ENCODE data around the gene PHF2. TPM values are rescaled to one million over a fixed set of nuclear protein-coding genes. Genes with fewer than 3 reads are reported as not detected.
A peak's percentile ranks its signal among the peaks of the same experiment; 100 is the strongest.

Gene PHF2
- total and polyA plus RNA-seq, 2 of the 8 experiments (the other 6 are each of a cell fraction or from before 2014, with no cell fraction given), result 3.4 to 9.4 TPM

GRCh38 chr9:93662952-93663572 lies 86.7 kb downstream of the PHF2 start:
- Histone ChIP-seq H3K4me1 (replicated peaks in 1 of 4; ENCODE audit: control insufficient read depth in 3 of 4, insufficient read depth in 4 of 4, low read length in 3 of 4) (no peaks in the 10 kb centered on the region; a peak in 3 of 7 replicates), H4K8ac (ENCODE audit: extremely low read depth, insufficient read depth, low read length) (no peak overlapping the region), H3K23ac (ENCODE audit: insufficient read length) (no peak overlapping the region), H2BK12ac (ENCODE audit: low read depth, low read length) (no peak overlapping the region), H2BK5ac (ENCODE audit: low read depth, low read length) (no peak overlapping the region), H2AFZ (ENCODE audit: low read length) (no peak overlapping the region), H4K91ac (replicated peaks; ENCODE audit: insufficient read length, low read length) (no peak overlapping the region), H3K18ac (ENCODE audit: extremely low read depth, low read length) (no peak overlapping the region), H2BK15ac (ENCODE audit: low read length) (no peak overlapping the region), H3K9me3 (ENCODE audit: insufficient read depth in 2 of 2, low read depth in 1 of 2, low read length in 1 of 2) (no peaks in the 10 kb centered on the region), H4K20me1 (replicated peaks in 1 of 2; ENCODE audit: control insufficient read depth in 1 of 2, insufficient read depth in 2 of 2, low read length in 2 of 2) (peaks cover 0 to 13% of the 10 kb centered on the region in 2 experiments), H3K4me3 (ENCODE audit: extremely low read depth in 1 of 4, insufficient read depth in 2 of 4, low read depth in 3 of 4, low read length in 4 of 4) (no peak overlapping the region), H3K23me2 (ENCODE audit: low read depth, low read length) (peaks cover 13% of the 10 kb centered on the region; the same call in 1 of the 2 replicates), H2AK5ac (ENCODE audit: low read depth, low read length) (0 out of 2 replicates have a peak overlapping the region, but pooled peaks have one; percentile 24), H3K36me3 (ENCODE audit: control insufficient read depth in 2 of 4, insufficient read depth in 4 of 4, low read length in 3 of 4) (peaks cover 0 to 4% (median 0%) of the 10 kb centered on the region in 4 experiments; a peak in 2 of 8 replicates), H3K27ac (ENCODE audit: low read depth, low read length) (no peak overlapping the region), H3K9ac (replicated peaks in 1 of 4; ENCODE audit: extremely low read depth in 1 of 4, low read depth in 3 of 4, low read length in 3 of 4) (no peak overlapping the region), H2BK20ac (ENCODE audit: low read length) (no peak overlapping the region), H3K79me2 (ENCODE audit: control insufficient read depth in 1 of 2, insufficient read depth in 2 of 2, low read length in 2 of 2) (no peaks in the 10 kb centered on the region), H3K4me2 (ENCODE audit: insufficient read depth in 1 of 2, low read depth in 2 of 2, low read length in 2 of 2) (no peak overlapping the region), H3K56ac (replicated peaks; ENCODE audit: insufficient read length, low read depth, low read length) (no peak overlapping the region), H3K79me1 (ENCODE audit: low read depth, low read length) (no peaks in the 10 kb centered on the region), H3K27me3 (replicated peaks in 1 of 4; ENCODE audit: control insufficient read depth in 3 of 4, extremely low read depth in 1 of 4, insufficient read depth in 3 of 4, low read length in 3 of 4) (no peaks in the 10 kb centered on the region), H2BK120ac (replicated peaks; ENCODE audit: low read depth, low read length) (no peak overlapping the region), H3K14ac (ENCODE audit: insufficient read length) (no peak overlapping the region), H4K5ac (ENCODE audit: insufficient read length, low read depth, low read length) (no peak overlapping the region), H3K4ac (replicated peaks; ENCODE audit: insufficient read length, low read depth, low read length) (no peak overlapping the region)
- CTCF ChIA-PET (ENCODE audit: partially characterized antibody), result interaction anchor here (0.6 to 1.3 kb wide), 2 partner anchors 43 to 548 kb away, joined by 3 read pairs; no protein-coding TSS in a partner anchor
- DNase-seq (ENCODE audit: low read depth in 1 of 2, low spot score in 2 of 2), result no peak
- POLR2A ChIA-PET (ENCODE audit: partially characterized antibody), result no interaction called here
- 82% methylated on average over 9 of the region's 9 CpGs; no CpG with 5 or more reads in 1 of the 2 experiments for WGBS, 2 experiments (ENCODE audit: extremely low coverage in 1 of 2, insufficient coverage in 1 of 2, insufficient read length in 1 of 2, insufficient replicate concordance in 2 of 2, low coverage in 1 of 2, low lambda C conversion rate in 2 of 2, missing lambda C conversion rate in 1 of 2)
- no peak for FAIRE-seq
- TF ChIP-seq GABPA (IDR thresholded peaks at IDR 0.05; ENCODE audit: borderline replicate concordance, insufficient read depth, low read length) (no peak), EZH2 (IDR thresholded peaks at IDR 0.05; ENCODE audit: low read depth, low read length, severe bottlenecking) (no peak), CTBP2 (IDR thresholded peaks at IDR 0.05; ENCODE audit: borderline replicate concordance, insufficient read depth, insufficient read length, low read length) (no peak), MAX (IDR thresholded peaks at IDR 0.05) (no peak)

Measured in H1 (cell line).